Nephron progenitor cell (in vitro differentiated cells): ENCODE measurements around the gene MEIS1.
A peak's percentile ranks its signal among the peaks of the same experiment; 100 is the strongest.

Experiments
- DNase-seq: peaks from one replicate; pipeline ENCODE4 v3.0.0; 2021
- H3K27ac Mint-ChIP-seq: 2 replicates; pipeline ENCODE4 v1.8.0; 2021; ENCODE audit warnings: mild to moderate bottlenecking, moderate library complexity, mixed read lengths
- H3K27me3 Mint-ChIP-seq: 2 replicates; pipeline ENCODE4 v1.8.0; 2021; ENCODE audit warnings: mild to moderate bottlenecking, low read depth, mixed read lengths; ENCODE audit not compliant: poor library complexity
- H3K36me3 Mint-ChIP-seq: 2 replicates; pipeline ENCODE4 v1.8.0; 2021; ENCODE audit warnings: low read depth, mixed read lengths
- H3K4me1 Mint-ChIP-seq: 2 replicates; pipeline ENCODE4 v1.8.0; 2021; ENCODE audit warnings: mixed read lengths
- H3K4me3 Mint-ChIP-seq: 2 replicates; pipeline ENCODE4 v1.8.0; 2021; ENCODE audit warnings: mild to moderate bottlenecking, moderate library complexity, mixed read lengths
- H3K9me3 Mint-ChIP-seq: 2 replicates; pipeline ENCODE4 v1.8.0; 2021; ENCODE audit warnings: mild to moderate bottlenecking, moderate library complexity, mixed read lengths
- TF ChIP-seq, protein P1 (sequence below): fragments of 200-600 bp; sonication (generic); IDR thresholded peaks from 2 replicates; pipeline ENCODE4 v1.5.0; 2021; ENCODE audit warnings: antibody characterized with exemption

The MEIS1 gene

GRCh38 chr2:66523990-66524389 lies 89.1 kb downstream of the MEIS1 start:
- DNase-seq, result no peak
- Mint-ChIP-seq H3K36me3 (peaks cover 81% of the 10 kb centered on the region), H3K9me3 (no peaks in the 10 kb centered on the region), H3K27me3 (no peaks in the 10 kb centered on the region), H3K4me1 (peaks cover 54% of the 10 kb centered on the region), H3K27ac (no peak overlapping the region), H3K4me3 (no peak overlapping the region)
- TF ChIP-seq, protein P1, sequence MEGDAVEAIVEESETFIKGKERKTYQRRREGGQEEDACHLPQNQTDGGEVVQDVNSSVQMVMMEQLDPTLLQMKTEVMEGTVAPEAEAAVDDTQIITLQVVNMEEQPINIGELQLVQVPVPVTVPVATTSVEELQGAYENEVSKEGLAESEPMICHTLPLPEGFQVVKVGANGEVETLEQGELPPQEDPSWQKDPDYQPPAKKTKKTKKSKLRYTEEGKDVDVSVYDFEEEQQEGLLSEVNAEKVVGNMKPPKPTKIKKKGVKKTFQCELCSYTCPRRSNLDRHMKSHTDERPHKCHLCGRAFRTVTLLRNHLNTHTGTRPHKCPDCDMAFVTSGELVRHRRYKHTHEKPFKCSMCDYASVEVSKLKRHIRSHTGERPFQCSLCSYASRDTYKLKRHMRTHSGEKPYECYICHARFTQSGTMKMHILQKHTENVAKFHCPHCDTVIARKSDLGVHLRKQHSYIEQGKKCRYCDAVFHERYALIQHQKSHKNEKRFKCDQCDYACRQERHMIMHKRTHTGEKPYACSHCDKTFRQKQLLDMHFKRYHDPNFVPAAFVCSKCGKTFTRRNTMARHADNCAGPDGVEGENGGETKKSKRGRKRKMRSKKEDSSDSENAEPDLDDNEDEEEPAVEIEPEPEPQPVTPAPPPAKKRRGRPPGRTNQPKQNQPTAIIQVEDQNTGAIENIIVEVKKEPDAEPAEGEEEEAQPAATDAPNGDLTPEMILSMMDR, result no peak

DNA sequence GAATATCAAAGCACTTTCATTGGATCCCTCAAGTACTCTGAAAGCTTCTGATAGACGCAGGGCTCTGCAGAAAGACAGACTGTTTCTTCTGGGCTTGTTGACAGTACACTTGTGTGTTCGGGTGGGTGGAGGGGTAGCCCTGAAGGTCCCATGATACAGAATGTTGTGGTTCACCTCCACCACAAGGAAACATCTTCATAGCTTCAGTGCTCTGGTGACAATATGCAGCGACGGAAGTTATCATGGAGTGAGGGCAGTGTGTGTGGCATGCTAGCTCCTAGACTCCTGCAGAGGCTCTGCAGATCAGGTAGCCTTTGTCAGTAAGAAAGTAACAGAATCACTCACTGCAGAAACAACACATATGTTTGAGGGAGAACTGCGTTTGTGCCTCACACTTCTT lies 90.7 kb downstream of the MEIS1 start:
- Mint-ChIP-seq H3K27ac (peak overlapping the region; percentile 83), H3K4me1 (peaks cover 58% of the 10 kb centered on the region), H3K4me3 (peak overlapping the region; percentile 18), H3K36me3 (peaks cover 85% of the 10 kb centered on the region), H3K9me3 (no peaks in the 10 kb centered on the region), H3K27me3 (no peaks in the 10 kb centered on the region)
- no peak for DNase-seq
- TF ChIP-seq, protein P1, result no peak

DNA sequence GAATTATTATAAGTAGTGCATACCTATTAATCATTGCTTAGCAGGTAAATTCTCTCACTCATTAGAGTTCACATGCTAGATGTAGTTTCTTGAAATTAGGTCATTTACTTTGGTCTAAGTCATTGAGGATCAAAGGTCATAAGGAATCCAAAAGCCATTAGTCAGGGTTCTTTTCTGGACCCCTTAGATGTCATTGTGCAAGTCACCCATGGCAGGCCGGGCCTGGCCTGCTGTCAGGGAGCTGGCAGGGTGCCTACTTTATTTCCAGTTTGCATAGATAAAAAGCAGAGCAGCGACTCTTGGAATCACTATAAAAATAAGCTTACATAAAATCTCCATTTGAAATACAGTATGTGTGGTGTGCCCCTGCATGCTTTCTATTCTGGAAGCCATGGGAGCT lies 91.3 kb downstream of the MEIS1 start:
- Mint-ChIP-seq H3K4me3 (no peak overlapping the region), H3K27ac (peak overlapping the region; percentile 83), H3K36me3 (peaks cover 88% of the 10 kb centered on the region), H3K4me1 (peaks cover 61% of the 10 kb centered on the region), H3K9me3 (no peaks in the 10 kb centered on the region), H3K27me3 (no peaks in the 10 kb centered on the region)
- TF ChIP-seq, protein P1, result no peak
- no peak for DNase-seq

- no peak for DNase-seq
- H3K27me3 Mint-ChIP-seq, result no peaks in the 10 kb centered on the region
- H3K36me3 Mint-ChIP-seq, result peaks cover 85% of the 10 kb centered on the region
- peak overlapping the region; percentile 18 for H3K27ac Mint-ChIP-seq
- peaks cover 54% of the 10 kb centered on the region for H3K4me1 Mint-ChIP-seq
- TF ChIP-seq, protein P1, result no peak
- no peak overlapping the region for H3K4me3 Mint-ChIP-seq
- no peaks in the 10 kb centered on the region for H3K9me3 Mint-ChIP-seq
These were observed 94.2 kb downstream of the MEIS1 start for GRCh38 chr2:66528974-66529724.

- TF ChIP-seq, protein P1, result no peak
- Mint-ChIP-seq H3K4me1 (peaks cover 55% of the 10 kb centered on the region), H3K9me3 (no peaks in the 10 kb centered on the region), H3K27ac (no peak overlapping the region), H3K27me3 (no peaks in the 10 kb centered on the region), H3K4me3 (no peak overlapping the region), H3K36me3 (peaks cover 74% of the 10 kb centered on the region)
- DNase-seq, result no peak
These were observed 95.7 kb downstream of the MEIS1 start for GRCh38 chr2:66530651-66531050.

- no peaks in the 10 kb centered on the region for H3K9me3 Mint-ChIP-seq
- H3K27ac Mint-ChIP-seq, result peak overlapping the region; percentile 44
- peaks cover 69% of the 10 kb centered on the region for H3K36me3 Mint-ChIP-seq
- H3K27me3 Mint-ChIP-seq, result no peaks in the 10 kb centered on the region
- peaks cover 55% of the 10 kb centered on the region for H3K4me1 Mint-ChIP-seq
- no peak overlapping the region for H3K4me3 Mint-ChIP-seq
- TF ChIP-seq, protein P1, result no peak
- no peak for DNase-seq
These were observed 96.2 kb downstream of the MEIS1 start for GRCh38 chr2:66531155-66531554.
